C4-2B (cell line): ENCODE data around the gene B4GALNT4.

ENCODE experiments used
- H3K27ac ChIP-seq: fragments of 450-650 bp; 2 replicates; pipeline ENCODE4 v1.5.1; 2017
- CTCF ChIP-seq: fragments of 450-650 bp; conservative IDR thresholded peaks from 2 replicates; pipeline ENCODE4 v1.5.1; 2017; ENCODE audit warnings: mild to moderate bottlenecking
- ZFX ChIP-seq: fragments of 450-650 bp; IDR thresholded peaks from 2 replicates; pipeline ENCODE4 v1.6.1; 2017

Gene B4GALNT4

GRCh38 chr11:425301-425700 is 56.0 kb downstream of the B4GALNT4 start:
- TF ChIP-seq CTCF = no peak
- TF ChIP-seq ZFX = no peak
- H3K27ac ChIP-seq = no peak overlapping the region

- TF ChIP-seq ZFX = no peak
- TF ChIP-seq CTCF = no peak
These were observed 57.6 kb downstream of the B4GALNT4 start for GRCh38 chr11:426851-427250.

GRCh38 chr11:428295-428694 is 59.0 kb downstream of the B4GALNT4 start:
- no peak overlapping the region for H3K27ac ChIP-seq
- TF ChIP-seq ZFX = no peak
- no peak for TF ChIP-seq CTCF

More at GRCh38 chr11:426851-427250, 57.6 kb downstream of the B4GALNT4 start:
- no peak overlapping the region for H3K27ac ChIP-seq

GRCh38 chr11:429391-429790 is 60.1 kb downstream of the B4GALNT4 start:
- no peak overlapping the region for H3K27ac ChIP-seq
- TF ChIP-seq ZFX = no peak
- no peak for TF ChIP-seq CTCF

GRCh38 chr11:429931-430456 is 60.7 kb downstream of the B4GALNT4 start:
- no peak for TF ChIP-seq ZFX
- TF ChIP-seq CTCF = no peak
- H3K27ac ChIP-seq = no peak overlapping the region
